ENCODE data around the gene FGF11.

FGF11 gene

DNA sequence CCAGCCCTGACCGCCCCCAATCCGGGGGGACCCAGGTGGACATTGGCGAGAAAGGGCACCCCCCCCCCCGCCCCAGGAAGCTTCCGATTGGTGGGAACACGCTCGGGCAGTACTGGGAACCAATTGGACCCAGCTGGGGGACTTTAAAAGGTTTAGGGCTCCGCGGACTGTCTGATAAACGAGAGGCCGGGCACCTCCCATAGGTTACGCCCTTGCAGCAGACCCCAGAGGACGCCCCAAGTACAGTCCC is 35.7 kb upstream of the FGF11 start:
- H3K4me1 ChIP-seq (ENCODE audit: control insufficient read depth, insufficient read depth, low read length): peaks cover 8% of the 10 kb centered on the region
- ChIA-PET POLR2A (interaction anchor here (0.5 to 3.2 kb wide), 60 partner anchors 9 to 1613 kb away, joined by 3 to 67 read pairs (median 5); partner anchors contain the start of genes ACADVL, ATP1B2, CD68 and CHRNB1), CTCF (interaction anchor here (0.6 to 2.7 kb wide), 10 partner anchors 10 to 314 kb away, joined by 3 to 21 read pairs (median 3); partner anchors contain the start of genes PLSCR3 and TMEM102)
- peak overlapping the region; percentile 83 for H3K4me3 ChIP-seq (ENCODE audit: low read depth, low read length)
- 0 out of 2 replicates have a peak, but pooled peaks have one; percentile 36 for TF ChIP-seq ZXDB (tag by site-specific recombination; IDR thresholded peaks at IDR 0.05)
- TF ChIP-seq, protein P1, sequence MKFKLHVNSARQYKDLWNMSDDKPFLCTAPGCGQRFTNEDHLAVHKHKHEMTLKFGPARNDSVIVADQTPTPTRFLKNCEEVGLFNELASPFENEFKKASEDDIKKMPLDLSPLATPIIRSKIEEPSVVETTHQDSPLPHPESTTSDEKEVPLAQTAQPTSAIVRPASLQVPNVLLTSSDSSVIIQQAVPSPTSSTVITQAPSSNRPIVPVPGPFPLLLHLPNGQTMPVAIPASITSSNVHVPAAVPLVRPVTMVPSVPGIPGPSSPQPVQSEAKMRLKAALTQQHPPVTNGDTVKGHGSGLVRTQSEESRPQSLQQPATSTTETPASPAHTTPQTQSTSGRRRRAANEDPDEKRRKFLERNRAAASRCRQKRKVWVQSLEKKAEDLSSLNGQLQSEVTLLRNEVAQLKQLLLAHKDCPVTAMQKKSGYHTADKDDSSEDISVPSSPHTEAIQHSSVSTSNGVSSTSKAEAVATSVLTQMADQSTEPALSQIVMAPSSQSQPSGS (tag by site-specific recombination; IDR thresholded peaks at IDR 0.05; ENCODE audit: low read depth): no peak
- TF ChIP-seq ZNF174 (tag by site-specific recombination; IDR thresholded peaks at IDR 0.05): no peak
- TF ChIP-seq ZNF341 (tag by site-specific recombination; IDR thresholded peaks at IDR 0.05; ENCODE audit: low read depth): peak; percentile 82
- no peak for TF ChIP-seq ZNF585B (tag by site-specific recombination; IDR thresholded peaks at IDR 0.05)
- no peak for TF ChIP-seq ZNF707 (tag by site-specific recombination; IDR thresholded peaks at IDR 0.05)
- TF ChIP-seq GLIS2 (tag by site-specific recombination; IDR thresholded peaks at IDR 0.05): peak; percentile 40; the same call in 1 of the 2 replicates
- 0 out of 2 replicates have a peak, but pooled peaks have one; percentile 14 for TF ChIP-seq ZNF610 (tag by site-specific recombination; IDR thresholded peaks at IDR 0.05; ENCODE audit: borderline replicate concordance)
- TF ChIP-seq KLF1 (tag by site-specific recombination; IDR thresholded peaks at IDR 0.05): no peak
- no peak for TF ChIP-seq ZNF202 (tag by site-specific recombination; IDR thresholded peaks at IDR 0.05; ENCODE audit: borderline replicate concordance)
- no peak for TF ChIP-seq ZNF830 (tag by site-specific recombination; IDR thresholded peaks at IDR 0.05; ENCODE audit: low read depth)
- TF ChIP-seq, protein P2, sequence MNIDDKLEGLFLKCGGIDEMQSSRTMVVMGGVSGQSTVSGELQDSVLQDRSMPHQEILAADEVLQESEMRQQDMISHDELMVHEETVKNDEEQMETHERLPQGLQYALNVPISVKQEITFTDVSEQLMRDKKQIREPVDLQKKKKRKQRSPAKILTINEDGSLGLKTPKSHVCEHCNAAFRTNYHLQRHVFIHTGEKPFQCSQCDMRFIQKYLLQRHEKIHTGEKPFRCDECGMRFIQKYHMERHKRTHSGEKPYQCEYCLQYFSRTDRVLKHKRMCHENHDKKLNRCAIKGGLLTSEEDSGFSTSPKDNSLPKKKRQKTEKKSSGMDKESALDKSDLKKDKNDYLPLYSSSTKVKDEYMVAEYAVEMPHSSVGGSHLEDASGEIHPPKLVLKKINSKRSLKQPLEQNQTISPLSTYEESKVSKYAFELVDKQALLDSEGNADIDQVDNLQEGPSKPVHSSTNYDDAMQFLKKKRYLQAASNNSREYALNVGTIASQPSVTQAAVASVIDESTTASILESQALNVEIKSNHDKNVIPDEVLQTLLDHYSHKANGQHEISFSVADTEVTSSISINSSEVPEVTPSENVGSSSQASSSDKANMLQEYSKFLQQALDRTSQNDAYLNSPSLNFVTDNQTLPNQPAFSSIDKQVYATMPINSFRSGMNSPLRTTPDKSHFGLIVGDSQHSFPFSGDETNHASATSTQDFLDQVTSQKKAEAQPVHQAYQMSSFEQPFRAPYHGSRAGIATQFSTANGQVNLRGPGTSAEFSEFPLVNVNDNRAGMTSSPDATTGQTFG (tag by site-specific recombination; IDR thresholded peaks at IDR 0.05; ENCODE audit: borderline replicate concordance): no peak
- no peak for TF ChIP-seq ZNF555 (tag by site-specific recombination; conservative IDR thresholded peaks at IDR 0.05)
- TF ChIP-seq ZNF24 (tag by site-specific recombination; IDR thresholded peaks at IDR 0.05): peak; percentile 52; the same call in 1 of the 2 replicates
- peak; percentile 42; the same call in 1 of the 2 replicates for TF ChIP-seq YY2 (tag by site-specific recombination; IDR thresholded peaks at IDR 0.05)
- H3K27ac ChIP-seq (ENCODE audit: extremely low read depth, low read depth, low read length): peak overlapping the region; percentile 81
- peaks cover 6 to 9% of the 10 kb centered on the region in 2 experiments; a peak in 2 of 3 replicates for H3K36me3 ChIP-seq (ENCODE audit: control insufficient read depth in 2 of 2, insufficient read depth in 1 of 2, low read length in 2 of 2)
- no peaks in the 10 kb centered on the region for H3K9me3 ChIP-seq (ENCODE audit: control insufficient read depth, insufficient read depth, low read depth, low read length)

DNA sequence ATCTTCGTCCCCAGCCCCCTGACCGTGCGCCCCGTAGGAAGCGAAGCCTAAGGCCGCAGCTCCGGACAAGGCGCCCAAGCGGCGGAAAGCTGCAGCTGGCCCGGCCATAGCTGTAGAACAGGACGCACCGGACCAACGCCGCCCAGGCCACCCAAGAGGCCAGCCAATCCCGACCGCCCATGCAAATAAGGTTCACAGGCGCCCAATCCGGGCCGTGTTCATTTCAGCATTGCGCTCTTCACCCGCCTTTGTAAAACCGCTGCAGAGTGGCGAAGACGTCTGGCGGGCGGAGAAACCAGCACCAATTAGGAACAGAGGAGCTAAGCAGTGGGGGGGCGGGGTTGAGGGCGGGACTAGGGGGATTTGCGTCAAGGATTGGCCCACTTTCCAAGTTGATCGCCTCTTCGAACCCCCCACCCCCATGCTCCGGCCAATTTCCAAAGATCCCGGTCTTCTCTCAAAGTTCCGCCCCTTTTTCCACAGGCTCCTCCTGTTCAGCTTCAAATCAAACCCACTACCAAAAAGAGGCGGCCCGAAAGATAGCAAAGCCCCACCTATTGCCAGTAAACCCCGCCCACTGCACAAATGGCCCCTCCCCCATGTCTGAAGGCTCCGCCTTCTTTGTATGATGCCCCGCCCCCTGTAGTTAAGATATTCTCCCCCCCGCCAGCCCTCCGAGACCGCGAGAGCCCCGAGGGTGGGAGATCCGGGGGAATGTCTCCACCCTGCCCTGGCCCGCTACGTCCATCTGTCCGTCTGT is 35.2 kb upstream of the FGF11 start, which contains the start of gene TMEM256:
TSS of gene TMEM256 (minus strand) at position 121 of the 760 bp plus-strand sequence. CDS start at position 108, 13 bp downstream.
- no peaks in the 10 kb centered on the region for H3K9me3 ChIP-seq (ENCODE audit: control insufficient read depth, insufficient read depth, low read depth, low read length)
- POLR2A ChIA-PET: interaction anchor here (0.5 to 3.2 kb wide), 62 partner anchors 9 to 1922 kb away, joined by 3 to 67 read pairs (median 5); partner anchors contain the start of genes ACADVL, ATP1B2, CD68 and CHRNB1
- peaks cover 8% of the 10 kb centered on the region for H3K4me1 ChIP-seq (ENCODE audit: control insufficient read depth, insufficient read depth, low read length)
- CTCF ChIA-PET: interaction anchor here (0.6 to 2.7 kb wide), 9 partner anchors 10 to 318 kb away, joined by 3 to 21 read pairs (median 3); partner anchors contain the start of gene PLSCR3
- peaks cover 6 to 14% of the 10 kb centered on the region in 2 experiments; a peak in 2 of 3 replicates for H3K36me3 ChIP-seq (ENCODE audit: control insufficient read depth in 2 of 2, insufficient read depth in 1 of 2, low read length in 2 of 2)
- H3K27ac ChIP-seq (ENCODE audit: extremely low read depth, low read depth, low read length): peak within 1 kb of the TSS; percentile 81
- peak within 1 kb of the TSS; percentile 83 for H3K4me3 ChIP-seq (ENCODE audit: low read depth, low read length)
- TF ChIP-seq ZEB2 (tag by site-specific recombination; IDR thresholded peaks at IDR 0.05) (peak; percentile 39; the same call in 1 of the 2 replicates), ZNF302 (tag by site-specific recombination; IDR thresholded peaks at IDR 0.05; ENCODE audit: low read depth) (no peak), ZNF280D (tag by site-specific recombination; IDR thresholded peaks at IDR 0.05) (no peak), ZNF18 (tag by site-specific recombination; IDR thresholded peaks at IDR 0.05) (no peak), ZNF473 (tag by site-specific recombination; IDR thresholded peaks at IDR 0.05) (no peak), ZNF157 (tag by site-specific recombination; IDR thresholded peaks at IDR 0.05) (no peak), ZNF239 (tag by site-specific recombination; IDR thresholded peaks at IDR 0.05) (no peak), ZNF266 (tag by site-specific recombination; IDR thresholded peaks at IDR 0.05; ENCODE audit: low read depth) (no peak), BCL11A (tag by site-specific recombination; IDR thresholded peaks at IDR 0.05; ENCODE audit: low read depth) (peak; percentile 72; the same call in 1 of the 2 replicates)
